ENCODE results near the gene ARRDC2. TPM values are rescaled to one million over a fixed set of nuclear protein-coding genes. Genes with fewer than 3 reads are reported as not detected.
"Not testable (repeated sequence)": the region's sequence is repeated elsewhere in the genome, so short reads cannot be mapped to it uniquely, and the experiment has no call there.

Gene ARRDC2
- total and polyA plus RNA-seq, 12 donors = 2.5 to 54.3 (median 17.3) TPM

DNA sequence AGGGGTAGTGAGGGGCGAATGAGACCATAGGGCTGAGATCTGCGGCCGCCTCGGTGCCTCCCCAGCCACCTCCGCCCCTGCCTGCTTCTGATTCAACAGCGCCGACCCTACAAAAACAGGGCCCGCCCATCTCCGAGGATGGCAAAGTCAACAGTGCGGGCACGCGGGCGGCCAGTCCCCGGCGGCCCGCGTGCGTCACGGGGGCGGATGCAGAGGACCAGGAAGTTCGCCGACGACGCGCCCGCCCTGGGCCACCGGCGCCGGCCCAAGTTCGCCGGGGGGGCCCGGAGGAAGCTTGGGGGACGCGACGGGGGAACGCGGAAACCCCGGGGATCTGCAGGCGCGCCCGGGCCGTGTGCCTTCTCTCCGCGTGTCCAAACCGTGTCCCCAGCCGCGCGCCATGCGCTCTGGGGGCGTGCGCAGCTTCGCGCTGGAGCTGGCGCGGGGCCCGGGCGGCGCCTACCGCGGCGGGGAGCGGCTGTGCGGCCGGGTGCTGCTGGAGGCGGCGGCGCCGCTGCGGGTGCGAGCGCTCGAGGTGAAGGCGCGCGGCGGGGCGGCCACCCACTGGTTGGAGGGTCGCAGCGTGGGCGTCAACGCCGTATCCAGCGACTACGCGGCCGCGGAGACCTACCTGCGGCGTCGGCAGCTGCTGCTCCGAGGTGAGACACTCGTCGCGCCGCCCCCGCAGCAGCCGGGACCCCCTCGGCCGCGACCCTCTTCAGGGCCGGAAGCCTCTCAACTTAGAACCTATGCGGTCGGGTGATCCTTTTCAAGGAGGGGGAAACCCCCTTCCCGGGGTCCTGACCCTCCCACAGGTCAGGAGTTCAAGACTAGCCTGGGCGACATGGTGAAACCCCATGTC lies 6.8 kb upstream of the ARRDC2 start:
- intact Hi-C loops (cut with DNase I) = no loop called here
- TF ChIP-seq CTCF (IDR thresholded peaks at IDR 0.05) (no peak), POLR2A (IDR thresholded peaks at IDR 0.05) (no peak)

DNA sequence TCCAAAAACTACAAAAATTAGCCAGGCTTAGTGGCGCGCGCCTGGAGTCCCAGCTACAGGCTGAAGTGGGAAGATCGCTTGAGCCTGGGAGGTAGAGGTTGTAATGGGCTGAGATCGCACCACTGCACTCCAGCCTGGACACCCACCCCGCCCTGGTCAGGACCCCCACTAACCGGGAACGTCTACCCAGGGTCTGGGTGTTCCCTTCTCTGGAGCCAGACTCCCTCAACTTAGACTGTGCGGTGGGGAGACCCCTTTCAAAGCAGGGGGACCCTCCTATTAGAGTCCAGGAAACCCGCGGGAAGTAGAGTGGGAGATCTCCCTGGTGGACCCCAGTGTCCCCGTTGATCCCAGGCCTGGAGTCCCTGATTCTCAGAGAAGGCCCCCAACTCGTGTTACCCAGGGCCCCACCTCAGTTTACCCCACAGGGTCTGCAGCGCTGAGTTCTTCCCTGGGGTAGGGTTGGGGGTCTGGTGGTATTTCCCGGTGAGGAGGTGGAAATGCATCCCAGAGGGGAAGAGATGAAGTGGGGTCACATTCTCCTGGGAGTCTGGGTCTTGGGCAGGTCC lies 6.1 kb upstream of the ARRDC2 start:
- no peaks in the 10 kb centered on the region for H3K4me1 ChIP-seq (replicated peaks in 1 of 2)
- no peak for TF ChIP-seq POLR2A (IDR thresholded peaks at IDR 0.05)
- no peaks in the 10 kb centered on the region for H3K9me3 ChIP-seq (replicated peaks in 1 of 3)
- peak overlapping the region in 4 of 5 donors; percentile 61 to 93 (median 76) for H3K27ac ChIP-seq
- no peak for DNase-seq
- no peaks in the 10 kb centered on the region for H3K36me3 ChIP-seq (replicated peaks in 1 of 2)
- WGBS, 4 donors = 35 to 55% (median 43%) methylated on average over 2 to 15 of the region's 15 CpGs
- H3K27me3 ChIP-seq = no peaks in the 10 kb centered on the region
- H3K4me3 ChIP-seq = peak overlapping the region in 2 of 4 donors; percentile 32 to 71
- intact Hi-C loops (cut with DNase I) = no loop called here

More for the DNA sequence above, 6.8 kb upstream of the ARRDC2 start:
- WGBS, 4 donors = 0 to 5% (median 0%) methylated on average over 8 to 105 of the region's 105 CpGs
- Histone ChIP-seq H3K4me3 (peak overlapping the region in 2 of 4 donors; percentile 32 to 71), H3K36me3 (replicated peaks in 1 of 2) (no peaks in the 10 kb centered on the region), H3K9me3 (replicated peaks in 1 of 3) (no peaks in the 10 kb centered on the region), H3K4me1 (replicated peaks in 1 of 2) (no peaks in the 10 kb centered on the region), H3K27me3 (no peaks in the 10 kb centered on the region), H3K27ac (peak overlapping the region in 4 of 5 donors; percentile 61 to 93 (median 76))
- peak; percentile 68 to 86 (median 77) for DNase-seq

DNA sequence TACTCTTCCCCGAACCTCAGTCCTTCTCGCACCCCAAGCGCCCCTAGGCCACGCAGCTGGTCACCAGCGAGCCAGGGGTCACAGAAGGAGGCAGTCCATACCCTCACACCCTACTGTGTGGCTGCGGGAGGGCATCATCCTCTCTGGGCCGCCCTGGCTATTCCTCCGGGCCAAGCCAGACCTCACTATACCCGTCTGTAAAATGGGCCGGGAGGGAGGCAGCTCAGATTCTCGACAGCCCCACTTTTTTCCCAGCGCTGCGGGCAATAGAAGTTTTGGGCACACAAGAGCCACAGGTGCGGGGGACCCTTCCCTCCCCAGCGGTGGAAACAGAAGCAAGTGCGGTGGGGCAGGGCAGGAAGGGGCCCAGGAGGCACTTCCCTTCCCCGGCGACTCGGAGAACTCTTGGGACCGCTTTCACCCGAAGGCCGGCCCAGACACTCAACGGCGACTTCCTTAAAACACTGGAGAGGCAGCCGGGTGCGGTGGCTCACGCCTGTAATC lies 5.6 kb upstream of the ARRDC2 start:
- H3K4me1 ChIP-seq (replicated peaks in 1 of 2) = no peaks in the 10 kb centered on the region
- no peaks in the 10 kb centered on the region for H3K9me3 ChIP-seq (replicated peaks in 1 of 3)
- H3K27me3 ChIP-seq = no peaks in the 10 kb centered on the region
- 64 to 83% (median 70%) methylated on average over 11 to 27 of the region's 27 CpGs for WGBS, 4 donors
- H3K27ac ChIP-seq = peak overlapping the region in 2 of 5 donors; percentile 82 to 93
- H3K36me3 ChIP-seq (replicated peaks in 1 of 2) = no peaks in the 10 kb centered on the region
- peak overlapping the region in 1 of 4 donors; percentile 71 for H3K4me3 ChIP-seq
- intact Hi-C loops (cut with DNase I) = no loop called here
- TF ChIP-seq CTCF (IDR thresholded peaks at IDR 0.05) (no peak), POLR2A (IDR thresholded peaks at IDR 0.05) (no peak)
- DNase-seq = peak in 5 of 7 donors; percentile 39 to 63 (median 45)

DNA sequence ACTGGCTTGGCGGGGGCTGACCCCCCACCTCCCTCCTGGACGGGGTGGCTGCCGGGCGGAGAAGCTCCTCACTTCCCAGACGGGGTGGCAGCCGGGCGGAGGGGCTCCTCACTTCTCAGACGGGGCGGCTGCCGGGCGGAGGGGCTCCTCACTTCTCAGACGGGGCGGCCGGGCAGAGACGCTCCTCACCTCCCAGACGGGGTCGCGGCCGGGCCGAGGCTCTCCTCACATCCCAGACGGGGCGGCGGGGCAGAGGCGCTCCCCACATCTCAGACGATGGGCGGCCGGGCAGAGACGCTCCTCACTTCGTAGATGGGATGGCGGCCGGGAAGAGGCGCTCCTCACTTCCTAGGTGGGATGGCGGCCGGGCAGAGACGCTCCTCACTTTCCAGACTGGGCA lies 2.2 kb upstream of the ARRDC2 start:
- intact Hi-C loops (cut with DNase I) = loop anchor here in 1 of 2 donors (2.0 kb wide), 1 partner anchor 53 kb away; no protein-coding TSS in a partner anchor
- H3K4me1 ChIP-seq (replicated peaks in 1 of 2) = not testable (repeated sequence)

More for the DNA sequence above, 2.2 kb upstream of the ARRDC2 start:
- not testable (repeated sequence) for DNase-seq; H3K4me3 ChIP-seq; H3K9me3 ChIP-seq (replicated peaks in 1 of 3); H3K36me3 ChIP-seq (replicated peaks in 1 of 2); H3K27ac ChIP-seq; H3K27me3 ChIP-seq
- 87 to 95% (median 93%) methylated on average over 3 to 34 of the region's 35 CpGs for WGBS, 4 donors

Measured in adrenal gland (tissue), 12 donors.